Astrocyte of the hippocampus (primary cell): ENCODE measurements around the gene C21orf58.

Experiments used
- DNase-seq: peaks from one replicate; pipeline ENCODE4 v3.0.0; 2011; ENCODE audit warnings: low read depth, low spot score

The C21orf58 gene

DNA sequence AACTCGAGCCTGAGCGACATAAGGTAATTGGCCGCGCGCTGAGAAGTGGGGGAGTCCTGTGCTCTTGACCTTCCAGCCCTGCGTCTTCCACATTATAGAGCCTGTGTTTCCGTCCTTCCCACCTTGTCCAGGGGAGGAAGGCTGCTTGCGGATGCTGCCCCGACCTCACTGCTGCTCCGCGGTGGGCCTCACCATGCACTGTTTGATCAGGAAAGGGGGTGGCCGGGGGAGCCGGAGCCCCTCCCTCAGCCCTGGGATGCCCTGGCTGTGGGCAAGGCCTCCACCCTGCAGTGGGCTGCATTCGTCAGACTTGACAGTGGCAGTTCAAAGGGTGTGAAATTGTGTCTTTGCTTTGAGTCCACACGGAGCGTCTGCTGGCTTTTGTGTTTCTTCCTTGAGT is 30.4 kb upstream of the C21orf58 start:
- DNase-seq, result no peak

DNA sequence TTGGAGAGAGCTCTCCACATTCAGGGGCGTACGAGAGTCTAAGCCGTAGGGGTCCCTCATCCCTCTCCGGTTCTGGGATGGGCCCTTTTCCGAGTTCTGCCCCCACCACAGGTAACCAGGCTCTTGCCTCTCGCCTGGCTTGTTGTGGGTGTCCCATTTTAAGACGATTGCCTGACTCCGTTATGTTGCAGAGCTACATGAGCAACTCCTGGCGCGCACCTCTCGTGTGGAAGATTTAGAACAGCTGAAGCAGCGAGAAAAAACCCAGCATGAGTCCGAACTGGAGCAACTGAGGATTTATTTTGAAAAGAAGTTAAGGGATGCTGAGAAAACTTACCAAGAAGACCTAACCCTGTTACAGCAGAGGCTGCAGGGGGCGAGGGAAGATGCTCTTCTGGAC is 29.2 kb upstream of the C21orf58 start:
- DNase-seq, result no peak

DNA sequence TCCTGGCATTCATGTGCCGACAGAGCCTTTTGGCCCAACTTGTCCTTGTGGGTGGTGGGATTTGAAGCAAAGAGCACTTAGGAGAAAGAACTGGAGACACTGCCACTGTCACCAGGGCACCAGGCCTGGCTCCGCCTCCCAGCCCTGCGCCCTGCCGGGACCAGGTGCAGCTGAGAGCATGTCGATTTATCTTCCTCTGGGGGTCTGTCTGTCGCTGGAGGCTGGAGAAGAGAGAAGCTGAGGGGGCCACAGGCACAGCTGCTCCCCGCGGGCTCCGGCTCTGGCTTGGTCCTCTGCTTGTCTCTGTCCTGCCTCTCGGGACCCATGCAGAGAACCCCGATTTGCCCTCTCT is 28.5 kb upstream of the C21orf58 start:
- DNase-seq, result no peak

DNA sequence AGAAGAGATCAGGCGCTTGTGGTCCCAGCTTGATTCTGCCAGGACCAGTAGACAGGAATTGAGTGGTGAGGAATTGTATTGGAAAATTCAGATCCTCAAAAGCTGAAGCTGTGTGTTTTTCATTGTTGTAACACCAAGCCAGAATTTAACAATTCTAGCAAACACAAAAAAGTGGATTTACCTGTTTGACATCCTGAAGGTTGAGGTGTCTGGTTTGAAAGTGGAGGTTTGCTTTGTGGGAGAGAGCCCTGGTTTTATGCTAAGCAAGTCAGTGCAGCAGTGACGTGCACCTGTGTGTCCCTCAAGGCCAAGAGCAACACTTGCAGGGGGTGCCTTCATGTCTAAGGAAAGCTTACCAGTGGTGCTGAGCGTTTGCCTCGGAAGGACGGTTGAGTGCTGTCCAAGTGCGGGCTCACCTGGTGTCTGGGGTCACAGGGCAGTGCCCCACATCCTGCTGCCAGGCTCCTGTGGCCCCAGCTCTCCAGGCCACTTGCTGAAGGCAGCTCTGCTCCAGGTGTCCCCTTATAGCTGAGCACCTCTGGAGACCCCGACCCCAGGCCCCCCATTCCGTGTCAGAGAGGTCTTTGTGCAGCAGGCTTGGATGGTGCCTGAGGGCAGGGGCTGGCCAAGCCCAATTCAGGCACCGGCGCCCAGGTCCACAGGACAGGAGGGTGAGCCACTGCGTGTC is 27.9 kb upstream of the C21orf58 start:
- no peak for DNase-seq

DNA sequence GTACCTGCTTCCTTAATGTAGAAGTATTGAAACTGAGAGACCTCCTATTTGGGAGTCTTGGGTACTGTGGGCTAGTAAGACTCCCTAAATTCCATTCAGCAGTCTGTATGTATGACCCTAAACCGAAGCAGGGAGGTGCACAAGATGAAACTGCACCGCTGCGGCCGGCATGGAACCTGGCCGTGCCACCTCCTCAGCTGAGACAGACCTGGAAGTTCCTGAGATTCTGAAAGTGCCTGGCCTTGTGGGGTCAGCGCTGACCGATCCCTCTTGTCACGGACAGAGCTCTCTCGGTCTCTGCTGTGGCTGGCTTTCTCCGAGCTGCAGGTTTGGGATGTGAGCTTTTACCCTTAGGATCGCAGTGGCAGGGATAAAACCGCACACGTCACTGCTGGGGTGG is 27.3 kb upstream of the C21orf58 start:
- DNase-seq, result no peak

DNA sequence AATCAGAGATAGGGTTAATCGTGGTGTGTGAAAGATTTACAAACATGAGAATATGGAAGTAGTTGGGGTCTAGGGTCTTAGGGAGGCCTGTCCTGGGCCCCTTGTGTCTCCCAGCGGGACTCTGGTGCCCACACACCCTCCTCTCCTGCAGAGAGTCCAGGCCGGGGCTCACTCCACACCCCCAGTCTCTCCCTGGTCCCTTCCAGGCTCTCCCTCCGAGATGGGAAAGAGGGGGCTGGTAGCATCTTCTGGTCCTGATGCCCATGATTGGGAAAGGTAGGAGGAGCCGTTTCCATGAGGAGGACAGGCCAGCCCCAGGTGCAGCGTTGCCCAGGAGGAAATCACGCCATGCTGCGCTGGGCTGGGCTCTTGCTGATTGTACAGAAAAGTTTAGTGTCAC is 26.9 kb upstream of the C21orf58 start:
- no peak for DNase-seq

DNA sequence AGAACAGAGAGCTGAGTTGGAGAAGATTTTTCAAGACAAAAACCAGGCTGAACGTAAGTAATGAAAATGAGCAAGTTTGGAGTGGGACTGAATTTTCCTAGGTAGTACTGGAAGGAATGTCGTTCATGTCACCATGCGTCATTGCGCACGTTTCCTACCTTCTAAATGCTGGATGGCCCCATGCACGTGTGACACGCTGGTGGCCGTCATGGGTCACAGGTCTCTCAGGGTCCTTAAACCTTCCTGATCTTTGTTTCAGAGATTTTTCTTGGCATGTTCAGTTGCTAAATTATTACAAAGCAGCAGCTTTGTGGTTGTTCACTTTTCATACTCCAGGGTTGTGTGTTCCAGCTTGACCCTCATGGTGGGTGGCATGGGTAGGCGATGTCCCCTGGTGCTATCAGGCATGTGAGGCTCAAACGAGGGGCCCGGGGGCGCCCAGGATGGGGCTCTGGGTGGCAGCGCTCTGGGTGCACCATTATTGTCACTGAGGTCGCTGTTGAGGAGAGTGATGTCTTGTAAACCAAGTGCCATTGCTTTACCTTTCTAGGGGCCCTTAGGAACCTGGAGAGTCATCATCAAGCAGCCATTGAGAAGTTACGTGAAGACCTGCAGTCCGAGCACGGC is 25.6 kb upstream of the C21orf58 start:
- no peak for DNase-seq

DNA sequence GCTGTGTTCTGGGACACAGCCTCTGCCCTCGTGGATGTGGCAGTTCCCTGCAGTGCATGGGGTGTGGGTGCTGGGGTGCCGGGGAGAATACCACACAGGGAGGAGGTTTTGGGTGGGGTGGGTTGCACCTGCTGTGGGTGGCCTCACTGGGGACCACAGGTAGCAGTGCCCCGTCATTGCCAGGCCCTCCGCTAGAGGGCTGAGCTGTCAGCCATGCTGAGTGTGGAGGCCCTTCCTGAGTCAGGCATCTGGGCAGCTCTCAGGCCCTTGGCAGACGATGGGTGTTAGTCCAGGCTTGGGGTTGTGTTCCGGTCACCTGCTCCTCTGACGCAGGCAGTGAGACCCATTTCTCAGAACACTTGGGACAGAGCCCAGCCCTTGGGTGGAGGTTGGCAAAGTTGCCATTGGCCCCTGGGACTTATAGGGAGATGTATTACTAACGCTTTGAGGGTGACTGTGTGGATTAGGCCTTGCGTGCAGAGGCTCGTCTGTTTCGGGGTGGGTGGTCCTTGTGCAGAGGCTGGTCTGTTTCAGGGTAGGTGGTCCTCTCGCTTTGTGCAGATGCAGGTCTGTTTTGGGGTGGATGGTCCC is 24.2 kb upstream of the C21orf58 start:
- DNase-seq, result peak; percentile 38

DNA sequence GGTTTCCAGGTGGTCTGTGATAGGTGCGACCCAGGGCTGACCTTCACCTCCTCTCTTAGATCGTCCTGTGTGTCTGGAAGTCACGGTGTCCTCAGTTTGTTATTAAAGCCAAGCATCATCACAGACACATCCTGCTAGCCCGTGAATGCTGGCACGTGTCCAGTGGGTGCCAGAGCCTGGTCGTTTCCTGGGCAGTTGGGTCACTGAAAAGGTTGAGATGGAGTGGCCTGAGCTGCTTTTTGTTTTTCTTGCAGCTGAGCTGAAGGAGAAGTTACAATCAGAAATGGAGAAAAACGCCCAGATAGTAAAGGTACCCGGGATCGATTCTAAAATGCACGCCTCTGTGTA is 23.5 kb upstream of the C21orf58 start:
- DNase-seq, result no peak

DNA sequence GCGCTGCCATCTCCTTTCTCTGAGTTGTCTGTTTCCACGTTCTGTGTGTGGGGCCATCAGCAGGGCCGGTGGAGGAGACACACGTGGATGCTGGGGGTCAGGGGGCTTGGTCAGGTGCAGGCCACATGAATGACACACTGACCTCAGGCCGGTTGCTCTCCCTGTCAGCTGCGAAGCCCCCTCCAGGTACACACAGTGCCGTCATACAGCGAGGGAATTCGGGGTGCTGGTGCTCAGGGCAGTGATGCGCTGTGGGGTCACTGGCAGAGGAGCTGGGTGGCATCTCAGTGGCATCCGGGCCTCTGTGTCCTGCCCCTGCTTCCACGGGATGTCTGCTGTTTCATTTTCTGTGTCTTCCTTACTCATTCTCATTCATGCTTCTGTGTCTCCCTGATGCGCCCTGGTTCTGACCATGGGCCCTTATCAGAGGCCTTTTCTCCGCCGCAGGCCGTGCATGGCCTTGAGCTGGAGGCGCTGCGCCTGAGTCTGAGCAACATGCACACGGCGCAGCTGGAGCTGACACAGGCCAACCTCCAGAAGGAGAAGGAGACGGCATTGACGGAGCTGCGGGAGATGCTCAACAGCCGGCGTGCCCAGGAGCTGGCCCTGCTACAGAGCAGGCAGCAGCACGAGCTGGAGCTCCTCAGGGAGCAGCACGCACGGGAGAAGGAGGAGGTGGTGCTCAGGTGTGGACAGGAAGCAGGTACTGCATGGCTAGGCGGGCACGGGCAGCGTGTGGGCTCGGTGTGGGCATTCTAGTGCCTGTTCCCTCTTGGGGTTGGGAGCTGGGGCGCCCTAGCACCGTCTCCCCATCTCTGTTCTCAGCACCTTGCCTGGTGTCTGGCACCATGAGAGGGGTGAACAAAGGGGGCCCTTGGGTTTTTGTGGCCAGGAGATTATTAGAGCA is 22.9 kb upstream of the C21orf58 start:
- no peak for DNase-seq

DNA sequence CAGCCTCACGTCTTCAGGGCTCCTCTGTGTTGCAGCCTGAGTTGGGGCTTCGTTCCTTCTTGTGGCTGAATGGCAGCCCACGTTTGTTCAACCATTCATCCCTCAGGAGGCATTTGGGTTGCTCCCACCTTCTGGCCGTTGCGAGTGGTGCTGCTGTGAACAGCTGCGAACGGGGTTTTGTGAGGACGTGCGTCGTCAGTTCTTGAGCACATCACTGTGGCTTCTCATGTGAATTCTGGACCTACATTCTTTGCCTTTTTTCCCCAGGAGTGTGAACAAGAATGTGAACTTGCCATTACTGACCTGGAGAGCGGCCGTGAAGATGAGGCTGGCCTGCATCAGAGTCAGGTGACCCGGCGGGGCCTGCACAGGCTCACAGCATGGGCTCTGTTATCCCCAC is 22.2 kb upstream of the C21orf58 start:
- no peak for DNase-seq

DNA sequence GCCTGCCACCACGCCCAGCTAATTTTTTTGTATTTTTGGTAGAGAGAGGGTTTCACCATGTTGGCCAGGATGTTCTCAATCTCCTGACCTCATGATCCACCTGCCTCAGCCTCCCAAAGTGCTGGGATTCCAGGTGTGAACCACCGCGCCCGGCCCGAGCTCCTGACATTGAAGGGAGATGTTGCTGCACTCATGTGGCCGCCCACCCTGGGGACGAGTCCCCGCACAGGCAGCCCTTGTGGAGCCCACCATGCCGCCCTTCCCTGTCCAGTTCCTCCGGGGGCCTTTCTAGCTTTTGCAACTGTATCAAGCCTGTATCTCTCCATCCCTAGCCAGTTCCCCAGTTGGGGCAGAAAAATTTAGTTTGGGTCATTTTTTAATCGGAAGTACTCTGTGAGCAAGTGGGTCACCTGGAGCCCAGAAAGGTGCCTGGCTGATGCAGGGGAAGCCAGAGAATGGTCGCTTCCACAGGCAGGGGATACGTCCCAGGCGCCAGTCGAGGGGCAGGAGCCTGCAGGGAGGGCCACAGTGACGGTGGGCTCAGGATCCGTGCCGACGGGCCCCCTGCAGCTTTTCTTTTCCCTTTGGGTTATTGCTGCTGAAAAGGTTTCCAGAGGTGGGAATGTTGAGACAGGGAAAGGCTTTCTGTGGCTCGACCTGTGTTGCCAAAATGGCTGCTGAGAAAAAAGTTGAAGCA is 20.7 kb upstream of the C21orf58 start:
- DNase-seq, result no peak

DNA sequence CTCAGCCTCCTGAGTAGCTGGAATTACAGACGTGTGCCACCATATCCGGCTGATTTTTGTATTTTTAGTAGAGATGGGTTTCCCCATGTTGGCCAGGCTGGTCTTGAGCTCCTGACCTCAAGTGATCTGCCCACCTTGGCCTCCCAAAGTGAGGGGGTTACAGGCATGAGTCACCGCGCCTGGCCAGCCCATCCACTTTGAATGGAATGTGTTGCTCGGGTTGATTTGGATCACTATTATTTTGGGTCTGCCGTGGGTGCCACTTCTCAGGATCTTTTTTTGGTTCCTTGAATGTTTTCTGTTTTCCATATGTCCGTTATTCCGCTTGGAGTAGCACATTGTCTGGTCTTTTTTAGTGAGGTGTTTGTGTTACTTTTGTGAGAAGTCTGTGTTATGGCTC is 17.3 kb upstream of the C21orf58 start:
- no peak for DNase-seq

DNA sequence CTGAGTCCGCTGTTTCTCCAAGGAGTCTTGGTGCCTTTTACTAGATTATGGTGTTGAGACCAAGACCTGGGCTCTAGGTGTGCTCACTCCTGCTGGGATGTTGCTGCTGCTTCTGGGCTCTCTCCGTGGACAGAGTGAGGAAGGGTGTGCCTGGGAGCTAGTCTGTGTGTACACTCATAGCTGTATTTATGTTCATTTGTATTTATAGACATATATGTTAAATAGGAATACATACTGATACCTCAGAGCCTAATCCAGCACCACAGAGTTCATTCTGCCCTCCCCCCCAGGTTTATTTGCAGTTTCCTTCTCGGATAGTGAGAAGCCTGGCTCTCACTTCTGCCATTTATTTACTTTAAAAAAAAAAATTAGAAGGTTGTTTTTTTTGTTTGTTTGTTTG is 12.9 kb upstream of the C21orf58 start:
- DNase-seq, result no peak

DNA sequence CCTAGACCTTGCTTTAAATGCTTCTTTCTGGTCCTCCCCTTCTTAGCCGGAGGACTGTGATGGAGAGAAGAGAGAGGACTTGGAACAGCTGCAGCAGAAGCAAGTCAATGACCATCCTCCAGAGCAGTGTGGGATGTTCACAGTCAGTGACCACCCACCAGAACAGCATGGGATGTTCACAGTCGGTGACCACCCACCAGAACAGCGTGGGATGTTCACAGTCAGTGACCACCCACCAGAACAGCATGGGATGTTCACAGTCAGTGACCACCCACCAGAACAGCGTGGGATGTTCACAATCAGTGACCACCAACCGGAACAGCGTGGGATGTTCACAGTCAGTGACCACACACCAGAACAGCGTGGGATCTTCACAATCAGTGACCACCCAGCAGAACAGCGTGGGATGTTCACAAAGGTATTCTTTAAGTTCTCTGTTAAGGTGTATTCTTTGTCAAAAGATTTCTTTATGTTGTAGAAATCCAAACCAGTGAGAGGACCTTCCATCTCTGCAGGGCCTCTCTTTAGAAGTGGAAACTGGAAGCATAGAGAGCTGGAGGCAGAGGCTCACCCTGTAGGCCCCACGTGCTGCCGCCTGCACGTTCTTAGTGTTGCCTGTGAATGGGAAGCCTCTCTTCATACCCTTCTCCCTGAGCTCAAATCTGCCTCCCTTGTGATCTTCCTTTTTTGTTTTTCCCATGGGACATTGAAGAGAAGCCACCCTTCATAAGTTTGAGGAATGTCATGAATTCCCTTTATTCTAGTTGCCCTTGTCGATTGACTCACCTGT is 10.9 kb upstream of the C21orf58 start:
- DNase-seq, result no peak

DNA sequence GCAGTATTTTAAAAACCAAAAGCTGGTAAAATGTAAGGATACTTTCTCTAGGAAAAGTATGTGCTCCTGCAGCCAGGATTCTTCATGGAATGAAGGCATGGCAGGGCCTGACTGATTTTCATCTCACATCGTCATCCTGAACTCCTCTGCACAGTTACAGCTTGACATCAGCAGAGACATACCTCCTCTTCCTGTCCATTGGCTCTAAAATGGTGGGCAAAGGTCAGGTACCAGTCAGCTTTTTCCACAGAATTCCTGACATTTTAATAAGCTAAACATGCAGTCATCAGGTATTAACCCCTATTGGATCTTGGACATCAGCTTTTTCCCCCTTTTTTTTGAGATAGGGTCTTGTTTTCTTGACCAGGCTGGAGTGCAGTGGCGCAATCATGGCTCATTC is 6.1 kb upstream of the C21orf58 start:
- DNase-seq, result no peak

DNA sequence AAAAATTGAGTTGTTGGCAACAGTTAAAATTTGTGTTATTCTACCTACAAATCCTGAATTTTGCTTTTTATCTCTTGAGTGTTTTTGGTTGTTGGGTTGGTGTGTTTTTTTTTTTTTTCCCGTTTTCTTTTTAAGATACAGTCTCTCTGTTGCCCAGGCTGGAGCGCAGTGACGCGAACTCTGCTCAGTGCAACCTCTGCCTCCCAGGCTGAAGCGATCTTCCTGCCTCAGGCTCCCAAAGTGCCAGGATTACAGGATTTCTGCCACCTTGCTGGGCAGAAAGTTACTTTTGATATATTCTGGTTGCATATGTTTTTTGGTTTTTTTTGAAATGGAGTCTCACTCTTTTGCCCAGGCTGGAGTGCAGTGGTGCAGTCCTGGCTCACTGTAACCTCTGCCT is 4.5 kb upstream of the C21orf58 start:
- no peak for DNase-seq

DNA sequence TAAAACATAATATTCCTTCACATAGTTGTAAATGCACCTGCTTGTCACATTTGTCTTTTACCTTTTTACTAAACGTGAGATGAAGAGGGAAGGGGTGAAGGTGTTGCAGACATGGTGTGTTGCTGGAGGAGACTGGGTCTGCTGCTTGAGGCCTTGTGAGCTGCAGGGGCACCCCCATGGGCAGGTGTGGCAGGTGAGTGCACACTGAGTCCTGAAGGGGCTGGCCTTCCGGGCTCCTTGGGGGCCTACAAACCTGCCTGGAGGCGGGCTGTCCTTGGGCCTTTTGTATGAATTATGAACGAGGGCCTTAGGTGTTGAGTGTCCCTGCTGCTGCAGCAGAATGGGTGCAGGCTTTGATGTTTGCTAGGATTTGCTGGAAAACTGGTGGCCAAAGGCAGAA is 4.0 kb upstream of the C21orf58 start:
- DNase-seq, result no peak

DNA sequence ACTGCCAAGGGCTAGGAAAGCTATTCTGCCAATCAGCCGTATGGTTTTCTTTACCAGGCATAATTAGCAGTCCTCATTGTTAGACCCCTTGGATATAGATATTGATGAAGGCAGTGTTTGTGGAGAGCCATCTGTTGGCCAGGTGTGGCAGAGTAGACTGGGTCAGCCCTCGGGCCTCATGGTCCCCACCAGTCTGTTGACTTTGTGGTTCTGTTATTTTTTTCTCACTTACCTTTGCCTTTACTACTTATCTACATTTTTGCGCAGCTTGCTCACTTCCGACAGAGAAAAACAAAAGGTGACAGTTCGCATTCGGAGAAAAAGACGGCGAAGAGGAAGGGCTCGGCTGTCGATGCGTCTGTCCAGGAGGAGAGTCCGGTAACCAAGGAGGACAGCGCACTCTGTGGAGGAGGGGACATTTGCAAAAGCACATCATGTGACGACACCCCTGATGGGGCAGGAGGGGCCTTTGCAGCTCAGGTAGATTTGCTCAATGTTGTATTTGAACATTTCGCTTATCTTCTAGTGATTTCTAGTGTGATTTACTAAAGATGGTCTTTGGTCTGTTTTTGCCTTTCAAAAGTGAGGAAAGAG is 2.5 kb upstream of the C21orf58 start:
- no peak for DNase-seq

DNA sequence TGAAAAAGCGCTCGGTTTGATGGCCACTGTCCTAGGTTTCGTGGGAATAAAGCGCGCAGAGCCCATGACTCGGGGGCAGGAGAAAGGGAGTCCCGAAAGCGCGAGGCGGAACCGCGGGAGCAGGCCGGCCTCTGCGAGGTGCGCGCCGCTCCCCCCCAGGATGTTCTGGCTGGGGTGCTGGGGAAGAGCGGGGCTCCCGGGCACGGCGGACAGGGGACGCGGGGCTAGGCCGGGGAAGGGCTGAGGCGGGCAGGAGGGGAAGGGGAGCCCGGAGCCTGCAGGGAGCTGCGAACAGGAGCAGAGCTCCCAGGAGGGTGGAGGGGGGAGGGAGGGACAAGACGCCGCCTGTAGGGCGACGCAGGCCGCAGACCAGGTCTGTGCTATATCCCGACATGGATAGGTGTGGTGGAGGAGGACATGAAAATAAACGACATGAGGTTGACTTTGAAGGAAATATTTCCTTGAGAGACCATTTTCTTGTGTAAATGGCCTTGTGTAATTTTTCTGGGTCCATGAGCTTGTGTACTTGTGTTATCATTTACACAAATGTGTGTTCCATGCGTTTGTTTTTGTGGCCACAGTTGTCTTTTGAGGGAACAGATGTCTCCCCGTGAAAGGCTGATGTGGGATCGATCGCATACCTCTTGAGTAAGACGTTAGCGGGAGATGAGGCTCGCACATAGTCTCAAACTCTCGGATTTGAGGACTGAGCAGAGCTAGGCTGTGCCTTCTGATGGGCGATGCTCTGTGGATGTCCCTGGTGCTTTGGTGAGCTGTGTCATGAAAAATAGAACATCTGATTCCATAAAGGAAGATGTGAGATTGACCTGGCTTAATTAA is 1.6 kb upstream of the C21orf58 start:
- DNase-seq, result peak; percentile 79
